NK-92 treated with Interleukin-12 subunit alpha and Interleukin-12 subunit beta, amount 100 ng/mL, for 24 hours (cell line): ENCODE results near the gene TUT1.
A peak's percentile ranks its signal among the peaks of the same experiment; 100 is the strongest.
"Not testable (repeated sequence)": the region's sequence is repeated elsewhere in the genome, so short reads cannot be mapped to it uniquely, and the experiment has no call there.

Experiments used
- DNase-seq: peaks from one replicate; lab custom pipeline; 2025; lab: John Stamatoyannopoulos, UW

Gene TUT1

DNA sequence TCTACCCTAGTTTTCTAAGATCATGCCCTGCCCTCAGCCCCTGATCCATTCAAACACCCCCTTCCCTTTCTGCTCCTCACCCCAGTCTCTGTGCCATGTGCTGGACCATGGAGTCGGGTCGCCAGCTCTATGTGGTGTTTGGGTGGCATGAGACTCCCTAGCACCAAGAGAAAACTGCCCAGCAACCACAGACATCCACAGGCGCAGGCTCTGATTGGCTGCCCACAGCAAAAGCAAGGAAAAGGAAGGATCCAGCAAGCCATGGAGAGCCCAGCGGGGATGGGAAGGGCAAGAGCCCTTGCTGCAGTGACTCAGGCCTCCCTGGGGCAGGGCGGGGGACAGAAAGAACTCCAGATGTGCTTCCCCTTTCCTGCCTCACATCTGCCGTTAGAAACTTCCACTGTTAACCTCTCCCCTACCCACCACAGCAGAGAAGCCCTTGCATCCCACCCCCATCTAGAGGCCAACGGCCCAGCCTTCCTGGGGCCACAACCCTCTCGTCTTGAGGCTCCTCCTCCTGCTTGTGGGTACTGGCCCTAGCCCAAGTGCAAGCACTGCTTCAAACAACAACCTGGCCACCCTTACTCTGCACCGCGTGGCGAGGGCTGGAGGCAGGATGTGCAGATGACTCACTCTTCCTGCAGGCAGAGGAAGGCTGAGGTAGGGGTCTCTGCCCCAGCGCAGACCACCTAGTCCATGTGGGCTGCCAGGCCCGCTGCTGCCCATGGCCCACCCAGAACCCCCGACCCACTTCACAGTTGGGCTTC, 35.0 kb downstream of the TUT1 start:
- peak; percentile 94 for DNase-seq

DNA sequence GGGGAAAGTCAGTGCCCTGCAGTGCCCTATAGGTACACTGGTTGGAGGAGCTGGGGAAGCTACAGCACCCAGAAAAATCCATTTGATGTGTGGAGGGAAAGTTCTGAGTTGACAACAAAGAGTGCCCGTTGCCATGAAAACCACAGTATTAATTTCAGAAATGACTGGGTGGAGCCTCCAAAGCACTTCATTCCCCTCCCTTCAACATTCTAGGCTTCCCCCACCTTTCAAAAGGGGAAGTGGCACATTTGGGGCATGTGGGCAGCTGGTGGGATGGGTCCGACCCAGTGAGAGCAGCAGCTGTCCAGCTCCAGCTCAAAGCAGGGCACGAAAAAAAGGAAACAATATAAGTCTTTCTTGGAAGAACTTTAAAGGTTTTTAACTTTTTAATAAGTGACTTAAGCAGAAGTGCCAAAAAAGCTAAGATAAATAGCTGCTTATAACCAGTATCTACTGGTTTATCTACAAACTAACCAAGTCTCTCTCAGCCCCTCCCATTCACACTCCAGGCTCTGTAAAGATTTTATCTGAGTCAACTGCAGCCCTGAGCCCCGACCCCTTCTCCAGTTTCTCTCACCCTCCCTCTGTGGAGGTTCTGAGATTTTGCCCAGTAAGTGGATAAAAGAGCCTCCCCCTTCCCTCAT, 35.7 kb downstream of the TUT1 start:
- DNase-seq, result peak; percentile 53

DNA sequence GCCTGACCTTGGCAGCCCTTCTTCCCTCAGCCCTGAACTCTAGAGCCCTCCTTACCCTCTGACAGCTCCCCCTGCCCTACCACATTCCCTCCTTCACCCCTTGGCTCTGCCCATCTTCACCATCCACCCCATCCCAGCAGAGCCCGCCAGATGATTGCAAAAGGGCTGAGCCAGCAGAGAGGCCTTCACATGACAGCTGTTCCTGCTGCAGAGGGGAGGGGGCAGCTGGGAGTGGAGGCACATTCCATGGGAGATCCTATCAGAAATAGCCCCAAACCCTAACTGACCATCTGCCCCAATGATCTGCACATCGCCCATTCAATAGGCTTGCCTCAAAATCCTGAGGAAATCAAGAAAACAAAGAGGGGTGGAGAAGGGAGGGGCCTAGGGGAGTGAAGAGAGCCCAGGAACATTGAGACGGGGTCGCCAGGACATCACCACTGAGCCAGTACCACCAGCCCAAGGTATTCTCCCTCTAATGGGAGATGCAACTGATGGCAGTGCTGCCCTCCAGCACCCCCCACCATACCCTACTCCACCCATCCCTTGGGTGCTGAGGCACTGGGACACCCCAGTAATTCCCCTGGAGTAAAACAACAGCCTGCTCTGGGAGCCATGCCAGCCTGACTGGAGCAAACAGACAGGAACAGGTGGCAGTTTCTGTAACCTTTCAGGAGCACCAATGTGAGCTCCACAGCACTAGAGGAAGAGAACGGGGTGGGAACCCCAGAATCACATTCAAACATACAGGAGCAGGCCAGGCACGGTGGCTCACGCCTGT, 36.7 kb downstream of the TUT1 start:
- DNase-seq, result no peak

DNA sequence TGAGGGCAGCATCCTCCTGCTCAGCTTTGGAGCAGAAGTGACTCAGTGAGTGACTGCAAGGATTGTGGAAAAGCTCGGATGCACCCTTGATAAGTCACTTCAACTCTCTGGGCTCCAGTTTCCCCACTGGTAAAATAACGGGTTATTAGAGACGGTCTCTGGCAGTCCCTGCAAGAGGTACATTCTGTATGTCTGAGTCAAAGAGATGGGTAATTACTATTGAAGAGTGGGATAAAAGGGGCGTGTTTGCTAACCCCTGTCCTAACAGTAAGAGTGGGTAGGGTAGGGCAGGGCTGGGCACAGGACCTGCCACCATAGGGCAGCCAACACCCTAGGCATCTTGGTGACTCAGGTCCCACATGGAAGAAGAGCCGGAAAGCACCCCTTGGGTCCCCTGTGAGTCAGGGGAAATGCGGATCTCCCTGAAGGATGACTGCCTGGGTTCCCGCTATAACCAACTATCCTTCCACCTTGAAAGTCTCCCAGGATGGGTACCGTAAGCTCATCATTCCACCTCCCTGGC, 37.4 kb downstream of the TUT1 start:
- DNase-seq, result no peak

DNA sequence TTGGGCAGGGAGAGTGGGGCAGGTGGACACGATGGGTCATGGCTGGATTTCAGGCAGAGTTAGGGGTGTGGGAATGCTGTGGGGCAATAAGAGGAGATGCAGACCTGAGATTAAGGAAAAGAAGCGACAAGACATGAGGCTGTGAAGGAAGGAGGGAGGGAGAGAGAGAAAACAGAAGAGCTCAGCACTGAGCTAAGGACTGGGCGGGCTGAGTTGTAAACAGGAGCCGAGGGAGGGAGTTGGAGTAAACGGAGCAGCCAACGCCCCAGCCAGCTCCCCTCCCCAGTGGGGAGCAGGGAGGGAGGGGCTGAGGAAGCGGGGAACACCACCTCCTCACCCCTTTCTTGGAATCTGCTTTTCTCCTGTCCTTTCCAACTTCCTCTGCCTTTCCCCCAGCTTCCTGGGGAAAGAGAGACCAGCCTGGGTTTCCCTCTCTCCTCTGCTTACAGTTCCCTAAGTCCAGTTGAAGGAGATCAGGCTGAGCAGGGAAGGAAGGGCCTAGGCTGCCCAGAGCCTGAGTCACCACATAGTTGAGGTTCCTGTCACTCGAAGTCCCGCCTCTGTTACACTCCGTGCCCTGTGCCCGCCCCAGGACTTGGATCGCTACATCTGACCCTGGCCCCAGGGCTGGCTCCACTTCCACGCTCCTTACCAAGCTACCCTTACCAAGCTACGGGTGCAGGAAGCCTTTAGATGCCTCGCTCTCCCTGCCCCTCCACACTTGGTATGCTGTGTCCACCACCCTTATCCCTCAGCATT, 38.1 kb downstream of the TUT1 start:
- DNase-seq, result no peak

DNA sequence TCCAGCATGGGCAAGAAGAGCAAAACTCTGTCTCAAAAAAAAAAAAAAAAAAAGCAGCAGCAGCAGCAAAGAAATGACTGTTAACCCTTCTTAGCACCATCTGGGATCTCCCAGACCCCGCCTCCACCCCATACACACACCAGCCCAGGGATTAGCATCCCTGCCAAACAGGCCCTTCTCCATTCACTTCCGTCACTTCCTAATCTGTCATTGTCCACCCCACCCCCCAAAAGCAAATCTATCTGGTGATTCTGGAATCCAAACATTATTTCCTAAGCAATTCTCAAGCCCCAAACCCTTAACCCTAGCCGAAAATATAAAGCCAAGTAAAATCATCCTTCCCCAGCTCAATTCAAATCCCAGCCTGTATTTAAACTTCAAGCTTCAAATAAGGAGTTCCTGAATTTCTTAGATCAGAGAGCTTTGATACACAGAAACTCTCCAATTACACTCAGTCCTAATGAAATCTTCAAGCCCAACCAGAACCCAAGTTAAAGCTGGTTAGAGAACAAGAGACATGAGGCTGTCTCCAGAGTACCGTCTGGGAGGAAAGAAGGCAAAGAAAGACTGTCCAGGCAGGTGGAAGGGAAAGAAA, 38.7 kb downstream of the TUT1 start:
- no peak for DNase-seq

DNA sequence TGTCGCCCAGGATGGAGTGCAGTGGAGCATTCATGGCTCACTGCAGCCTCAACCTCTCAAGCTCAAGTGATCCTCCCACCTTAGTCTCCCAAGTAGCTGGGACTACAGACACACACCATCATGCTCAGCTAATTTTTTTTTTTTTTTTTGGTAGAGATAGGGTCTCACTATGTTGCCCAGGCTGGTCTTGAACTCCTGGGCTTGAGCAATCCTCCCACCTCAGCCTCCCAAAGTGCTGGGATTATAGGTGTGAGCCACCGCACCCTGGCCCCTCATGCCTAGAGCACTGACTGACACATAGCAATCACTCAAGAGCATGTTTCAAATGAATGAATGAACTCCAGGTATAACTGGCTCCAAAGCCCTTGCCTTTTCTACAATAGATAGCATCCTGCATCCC, 40.8 kb downstream of the TUT1 start:
- not testable (repeated sequence) for DNase-seq

DNA sequence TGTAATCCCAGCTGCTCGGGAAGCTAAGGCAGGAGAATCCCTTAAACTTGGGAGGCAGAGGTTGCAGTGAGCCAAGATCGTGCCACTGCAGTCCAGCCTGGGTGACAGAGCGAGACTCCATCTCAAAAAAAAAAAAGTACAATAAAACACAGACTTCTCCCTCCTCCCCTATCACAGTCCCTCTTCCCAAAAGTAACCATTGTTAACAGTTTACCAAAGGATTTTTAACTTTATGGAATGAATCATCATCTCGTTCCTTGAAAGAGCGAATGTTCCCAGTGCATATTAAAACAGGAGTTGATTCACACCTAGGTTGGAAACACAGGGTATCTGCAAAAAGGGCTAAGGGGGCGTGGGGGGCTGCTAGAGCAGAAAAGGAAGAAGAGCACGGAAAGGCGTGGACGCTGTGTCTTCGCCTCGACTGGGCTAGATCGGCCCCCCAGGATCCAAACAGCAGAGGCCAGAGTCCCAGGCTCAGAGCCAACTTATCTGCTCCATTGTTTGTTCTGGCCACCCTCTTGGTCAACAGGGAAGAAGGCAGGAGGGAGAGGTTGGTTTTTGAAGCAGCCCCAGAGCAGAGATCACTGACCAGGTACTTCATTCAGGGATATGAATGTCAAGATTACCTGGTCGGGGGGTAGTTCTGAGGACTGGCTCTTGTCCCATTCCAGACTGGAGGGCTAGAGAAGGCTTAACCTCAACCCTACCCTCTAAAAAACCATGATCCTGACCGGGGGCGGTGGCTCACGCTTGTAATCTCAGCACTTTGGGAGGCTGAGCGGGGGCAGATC, 42.6 kb downstream of the TUT1 start:
- DNase-seq, result no peak

DNA sequence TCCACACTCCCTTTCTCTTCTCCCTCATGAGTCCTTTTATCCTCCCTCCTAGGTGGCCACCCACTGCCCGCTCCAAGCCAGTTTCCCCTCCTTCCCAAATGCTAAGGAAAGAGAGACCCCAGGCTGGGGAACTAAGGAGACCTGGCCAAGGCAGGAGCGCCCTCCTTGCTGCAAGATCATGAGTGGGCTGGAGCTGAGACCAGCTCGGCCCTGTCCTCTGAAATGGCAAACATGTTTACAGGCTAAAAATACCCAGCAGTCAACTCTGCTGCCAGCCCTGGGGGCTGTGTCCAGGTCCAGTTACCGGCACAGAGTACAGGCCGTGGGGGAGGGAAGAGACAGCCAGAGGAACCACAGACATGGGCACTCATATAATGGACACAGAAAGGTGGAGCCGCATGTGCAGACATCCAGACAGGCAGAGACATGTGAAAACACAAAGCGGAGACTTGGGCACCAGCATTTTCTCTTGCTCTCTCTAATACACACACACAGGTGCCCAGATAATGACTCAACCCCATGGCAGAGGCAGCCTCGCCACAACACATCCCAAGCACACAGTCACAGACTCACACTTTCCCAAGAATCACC, 43.5 kb downstream of the TUT1 start:
- no peak for DNase-seq

DNA sequence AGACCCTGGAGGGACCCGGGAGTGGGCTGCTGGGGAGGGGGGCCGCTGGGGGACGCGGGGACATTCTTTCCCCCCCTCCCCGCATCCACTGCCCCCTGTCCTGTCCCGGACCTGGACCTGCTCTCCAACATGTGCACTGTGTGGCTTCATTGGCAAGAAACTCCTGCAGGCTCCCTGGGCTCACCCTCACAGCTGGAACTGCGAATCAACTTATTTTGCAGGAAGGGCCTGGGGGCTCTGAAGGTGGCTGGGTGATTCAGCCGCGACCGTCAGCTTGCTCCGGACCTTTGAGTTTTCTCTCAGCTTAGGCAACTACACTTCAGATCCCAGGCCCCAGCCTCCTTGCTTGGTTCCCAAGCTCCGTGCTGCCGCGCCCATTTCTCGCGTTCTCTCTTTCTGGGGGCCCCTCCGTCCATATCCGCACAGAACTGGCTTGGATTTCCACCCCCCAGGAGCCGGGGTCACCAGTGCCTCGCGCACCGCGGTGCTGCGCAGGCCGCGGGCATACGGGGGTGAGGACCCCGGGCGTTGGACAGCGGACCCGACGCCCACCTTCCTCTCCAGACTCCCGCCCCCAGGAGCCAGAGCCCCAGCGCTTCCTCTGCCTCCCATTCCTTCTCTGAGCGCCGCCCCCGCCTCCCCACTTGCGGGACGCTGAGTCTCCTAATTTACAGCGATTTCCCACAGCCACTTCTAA, 44.2 kb downstream of the TUT1 start:
- DNase-seq, result no peak

DNA sequence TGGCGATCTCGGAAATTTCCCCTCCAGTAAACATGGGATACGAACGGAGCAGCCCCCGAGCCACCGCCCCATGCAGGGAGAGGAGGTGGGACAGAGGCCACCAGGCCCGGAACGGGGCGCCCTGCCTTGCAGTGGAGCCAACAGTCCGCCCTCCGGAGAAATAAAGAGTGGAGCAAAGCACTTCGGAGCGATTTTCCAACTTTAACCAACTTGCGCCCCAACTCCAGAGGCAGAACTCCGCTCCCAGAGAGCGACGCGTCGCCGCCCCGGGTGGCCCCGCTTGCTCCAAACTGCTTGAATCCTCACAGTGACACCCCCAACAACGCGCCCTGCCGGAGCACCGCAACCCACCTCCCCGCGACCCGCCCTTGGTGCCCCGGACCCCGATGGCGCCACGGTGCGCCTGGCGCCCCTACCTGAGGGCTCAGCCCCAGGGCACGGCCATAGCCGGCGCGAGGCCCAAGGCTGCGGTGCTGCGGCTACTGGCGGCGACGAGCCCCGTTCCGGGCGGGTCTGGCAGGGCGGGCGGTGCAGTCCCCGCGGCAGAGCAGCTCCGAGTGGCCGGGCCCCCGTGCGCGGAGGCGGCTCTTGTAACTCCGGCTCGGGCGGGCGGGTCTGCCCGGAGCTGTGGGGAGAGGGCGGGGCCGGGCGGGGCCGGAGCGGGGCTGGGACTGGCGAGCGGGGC, 44.9 kb downstream of the TUT1 start, which contains the start of gene AHNAK:
Gene AHNAK (minus strand): TSS at position 563 of the 685 bp plus-strand sequence. CDS start 10,708 bp downstream, outside the sequence.
- DNase-seq, result peak; percentile 21

DNA sequence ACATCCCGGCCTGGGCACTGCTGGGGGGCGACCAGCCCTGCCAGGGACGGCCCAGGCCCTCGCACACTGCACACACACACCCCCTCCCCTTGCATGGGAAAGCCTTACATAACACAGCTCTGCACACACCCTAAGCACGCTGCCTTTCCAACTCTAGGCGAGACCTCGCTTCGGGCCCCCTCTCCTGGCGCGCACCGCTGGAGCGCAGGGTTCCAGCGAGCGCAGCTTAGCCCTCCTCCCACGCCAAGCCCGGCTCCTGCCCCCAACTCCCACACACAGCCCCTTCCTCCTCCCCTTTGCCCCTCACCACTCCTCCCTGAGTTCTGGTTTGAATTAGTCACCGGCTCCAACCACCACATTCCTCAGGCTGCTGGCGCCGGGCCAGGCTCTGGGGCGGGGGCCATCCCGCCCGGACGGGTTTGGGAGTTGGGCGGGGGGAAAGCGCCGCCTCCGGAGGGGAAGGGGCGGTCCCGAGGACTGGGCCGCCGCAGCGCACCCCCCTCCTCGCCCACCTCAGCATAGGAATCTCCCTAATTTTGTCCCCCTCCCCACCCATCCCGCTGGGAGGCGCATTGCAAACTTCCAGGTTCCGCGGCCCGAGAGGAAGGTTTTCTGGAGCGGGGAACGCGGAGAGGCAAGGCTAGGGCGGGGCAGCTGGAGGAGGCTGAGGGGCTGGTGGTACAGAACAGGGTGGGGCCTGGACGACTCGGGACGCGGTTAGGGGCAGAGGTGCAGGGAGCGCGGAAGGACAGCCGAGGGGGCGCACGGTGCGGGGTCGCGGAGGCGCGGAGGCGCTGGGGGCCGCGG, 45.7 kb downstream of the TUT1 start:
- no peak for DNase-seq

DNA sequence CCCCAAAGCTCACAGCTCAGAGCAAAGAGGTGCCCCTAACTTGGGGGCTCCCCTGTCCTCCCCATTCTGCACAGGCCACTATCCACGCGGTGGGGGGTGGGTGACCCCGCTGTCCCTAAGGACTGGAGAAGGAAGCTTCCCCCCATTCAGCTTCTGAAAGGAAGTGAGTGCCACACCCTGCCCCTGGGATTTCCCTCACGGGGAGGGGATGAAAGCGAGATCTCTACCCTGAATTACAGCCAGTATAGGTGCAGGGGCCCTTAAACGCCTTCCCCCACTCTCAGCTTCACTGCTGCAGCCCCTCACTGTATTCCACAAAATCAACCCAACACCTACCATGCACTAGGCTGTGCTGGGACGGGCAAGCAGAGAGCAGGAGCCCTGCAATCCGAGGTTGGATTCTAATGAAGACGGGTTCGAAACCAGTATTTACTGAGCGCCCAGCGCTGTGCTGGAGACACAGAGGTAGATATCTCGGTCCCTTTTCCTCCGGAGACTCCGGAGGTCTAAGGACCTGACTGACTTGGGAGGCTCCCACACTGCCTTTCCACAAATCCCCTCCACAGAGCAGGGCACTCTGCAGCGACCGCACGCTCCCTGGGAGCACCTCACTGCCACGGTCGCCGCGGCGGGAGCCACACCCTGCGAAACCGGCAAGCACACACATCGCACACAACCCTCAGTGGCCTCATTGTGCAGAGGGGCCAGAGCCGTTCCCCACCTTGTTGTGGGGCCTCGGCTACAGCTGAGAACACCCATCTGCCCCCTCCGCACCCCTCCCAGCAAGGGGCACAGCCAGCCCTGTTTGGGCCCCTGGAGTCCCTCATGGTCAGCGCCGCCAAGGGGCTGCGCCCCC, 46.5 kb downstream of the TUT1 start:
- no peak for DNase-seq

DNA sequence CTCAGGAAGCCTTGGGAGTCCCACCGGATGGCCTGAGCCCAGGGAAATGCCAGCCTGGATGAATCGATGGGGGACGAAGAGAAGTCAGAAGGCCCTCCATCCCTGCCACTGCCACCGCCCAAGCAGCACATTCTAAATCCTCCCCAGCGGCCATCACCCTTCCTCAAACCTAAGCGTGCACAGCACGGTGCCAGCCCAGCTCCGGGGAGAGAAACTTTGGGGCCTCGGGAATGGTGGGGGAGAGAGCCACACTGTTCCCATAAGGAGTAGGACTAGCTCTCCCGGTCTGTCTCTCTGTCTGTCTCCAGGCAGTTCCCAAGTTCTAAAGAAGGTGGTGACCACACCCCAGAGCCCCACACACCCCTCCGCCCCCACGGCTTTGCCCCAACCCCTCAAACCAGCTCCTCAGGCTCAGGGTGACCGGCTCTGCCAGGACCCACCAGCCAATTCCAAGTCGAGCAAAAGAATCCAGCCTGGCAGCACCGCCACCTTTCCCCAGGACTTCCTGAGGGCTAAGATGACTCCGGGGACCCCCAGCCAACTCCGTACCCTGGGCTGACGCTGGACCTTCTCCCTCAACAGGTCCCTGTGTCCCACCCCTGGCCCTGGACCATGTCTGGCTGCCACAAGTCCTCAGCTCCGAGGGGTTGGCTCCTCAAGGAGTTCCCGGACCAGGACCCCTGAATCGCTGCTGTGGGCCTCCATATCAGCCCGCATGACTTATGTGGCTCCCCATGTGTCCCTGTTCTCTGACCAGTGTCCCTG, 47.5 kb downstream of the TUT1 start:
- DNase-seq, result no peak

DNA sequence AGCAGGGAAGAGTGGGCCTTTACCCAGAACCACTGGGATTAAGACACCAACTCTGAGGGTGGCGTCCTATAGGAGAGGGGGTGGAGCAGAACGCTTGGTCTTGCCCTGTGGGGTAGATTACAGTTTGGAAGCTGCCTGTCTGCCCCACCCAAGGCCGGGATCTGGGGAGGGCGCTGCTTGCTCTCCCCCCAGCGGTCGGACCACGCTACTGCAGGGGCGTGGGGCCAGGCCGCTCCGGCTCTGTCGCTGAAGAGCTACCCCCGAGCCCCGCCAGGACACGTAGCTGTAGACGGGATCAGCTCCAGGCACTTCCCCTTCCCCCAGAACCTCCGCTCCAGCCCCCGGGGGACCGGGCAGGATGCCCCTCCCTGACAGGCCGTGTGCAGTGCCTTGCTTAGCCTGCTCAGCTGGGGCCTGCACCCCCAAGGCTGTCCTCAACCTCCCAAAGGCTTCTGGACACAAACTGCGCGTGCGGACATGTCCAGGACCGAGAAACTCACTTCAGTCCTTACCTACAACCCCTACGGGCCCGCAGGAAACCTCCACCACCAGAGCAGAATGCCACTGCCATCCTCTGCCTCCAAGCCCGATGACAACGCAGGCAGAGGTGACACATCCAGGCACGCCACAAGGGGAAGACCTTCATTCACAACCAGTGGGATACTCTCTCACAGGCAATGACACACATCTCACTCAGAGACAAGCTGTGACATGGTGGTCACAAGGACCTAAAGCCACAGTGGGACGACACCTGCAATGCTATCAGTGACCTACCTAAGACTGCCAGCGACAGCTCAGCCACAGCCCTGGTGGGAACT, 48.4 kb downstream of the TUT1 start:
- DNase-seq, result peak; percentile 52
